GM21576 (cell line): ENCODE results near the gene DACH2.

Source experiments
- ATAC-seq: cut with Tn5 transposase; IDR thresholded peaks from one replicate; pipeline ENCODE4 v1.9.1; 2021; ENCODE audit warnings: mild to moderate bottlenecking, moderate library complexity; ENCODE audit not compliant: unreplicated experiment

Gene DACH2

GRCh38 chrX:86747091-86747490 lies 598.8 kb downstream of the DACH2 start:
- ATAC-seq: no peak

- no peak for ATAC-seq
Measured at GRCh38 chrX:86805241-86805640, 657.0 kb downstream of the DACH2 start.

GRCh38 chrX:86806786-86807185 lies 658.5 kb downstream of the DACH2 start:
- no peak for ATAC-seq

- ATAC-seq: no peak
Measured at GRCh38 chrX:86809651-86810050, 661.4 kb downstream of the DACH2 start.

GRCh38 chrX:86829786-86830185 lies 681.5 kb downstream of the DACH2 start:
- ATAC-seq: no peak

GRCh38 chrX:86830685-86831084 lies 682.4 kb downstream of the DACH2 start:
- ATAC-seq: no peak

GRCh38 chrX:86845101-86845500 lies 696.9 kb downstream of the DACH2 start:
- no peak for ATAC-seq
